H1 (cell line): ENCODE measurements around the gene GRM7. TPM values are rescaled to one million over a fixed set of nuclear protein-coding genes. Genes with fewer than 3 reads are reported as not detected.

Experiments used
- polyA plus RNA-seq, 7 experiments: library from polyadenylated mRNA; depleted of rRNA in 3 of 7; stranded (reverse) in 5 of 7; unstranded in 2 of 7; fragments of >200 nt in 5 of 7; fragments of 200-250 nt in 2 of 7; gene quantifications; 1 replicate in 5 of 7; 2 replicates in 1 of 7; 4 replicates in 1 of 7; pipeline versions ENCODE4 v1.2.1 to v1.2.3, GENCODE V29; 2011 to 2013; ENCODE audit warnings: missing spikeins in 2 of 7, mixed read lengths in 2 of 7
- total RNA-seq: library from RNA; stranded (reverse); fragmentation: NEBNext Ultra II Directional; extraction: Animal tissue kit (Norgen Biotek cat#: 25700); gene quantifications from 2 replicates; pipeline ENCODE4 v1.2.1, GENCODE V29; 2021
- TF ChIP-seq, protein P1 (sequence below): fragments of 300-600 bp; sonication (generic); IDR thresholded peaks from 2 replicates; pipeline ENCODE4 v1.7.1; 2012; ENCODE audit warnings: low read length, moderate library complexity, mild to moderate bottlenecking, inconsistent platforms; ENCODE audit not compliant: insufficient replicate concordance

Gene GRM7
- total and polyA plus RNA-seq, 2 of the 8 experiments (the other 6 are each of a cell fraction or from before 2014, with no cell fraction given): 0.17 to 0.24 TPM

DNA sequence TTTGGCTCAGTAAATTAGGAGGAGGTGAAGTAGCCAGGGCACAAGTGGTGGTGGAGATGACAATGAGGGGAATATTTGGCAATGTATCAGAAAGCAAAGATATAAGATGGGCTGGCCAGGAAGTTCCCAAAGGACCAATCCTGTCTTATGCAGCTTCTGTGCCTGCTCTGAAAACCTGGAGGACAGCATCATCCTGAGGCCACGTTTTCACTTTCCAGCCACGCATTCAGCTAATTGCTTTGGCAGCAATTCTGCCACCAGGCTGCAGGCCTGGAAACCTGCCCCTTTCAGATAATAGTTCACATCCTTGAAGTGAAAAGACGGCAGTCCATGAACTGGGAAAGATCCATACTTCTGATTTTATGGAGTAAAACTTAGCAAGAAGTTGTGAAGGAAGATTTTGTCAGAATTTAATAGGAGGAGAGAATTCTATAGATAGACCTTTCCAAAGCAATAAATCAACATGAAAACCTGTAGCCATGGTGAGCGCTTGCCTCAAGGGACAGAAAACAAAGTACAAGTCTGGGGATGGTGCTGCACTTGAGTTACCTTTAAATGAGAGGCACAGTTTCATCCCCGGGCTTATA lies 682.5 kb downstream of the GRM7 start (continued):
- TF ChIP-seq, protein P1, sequence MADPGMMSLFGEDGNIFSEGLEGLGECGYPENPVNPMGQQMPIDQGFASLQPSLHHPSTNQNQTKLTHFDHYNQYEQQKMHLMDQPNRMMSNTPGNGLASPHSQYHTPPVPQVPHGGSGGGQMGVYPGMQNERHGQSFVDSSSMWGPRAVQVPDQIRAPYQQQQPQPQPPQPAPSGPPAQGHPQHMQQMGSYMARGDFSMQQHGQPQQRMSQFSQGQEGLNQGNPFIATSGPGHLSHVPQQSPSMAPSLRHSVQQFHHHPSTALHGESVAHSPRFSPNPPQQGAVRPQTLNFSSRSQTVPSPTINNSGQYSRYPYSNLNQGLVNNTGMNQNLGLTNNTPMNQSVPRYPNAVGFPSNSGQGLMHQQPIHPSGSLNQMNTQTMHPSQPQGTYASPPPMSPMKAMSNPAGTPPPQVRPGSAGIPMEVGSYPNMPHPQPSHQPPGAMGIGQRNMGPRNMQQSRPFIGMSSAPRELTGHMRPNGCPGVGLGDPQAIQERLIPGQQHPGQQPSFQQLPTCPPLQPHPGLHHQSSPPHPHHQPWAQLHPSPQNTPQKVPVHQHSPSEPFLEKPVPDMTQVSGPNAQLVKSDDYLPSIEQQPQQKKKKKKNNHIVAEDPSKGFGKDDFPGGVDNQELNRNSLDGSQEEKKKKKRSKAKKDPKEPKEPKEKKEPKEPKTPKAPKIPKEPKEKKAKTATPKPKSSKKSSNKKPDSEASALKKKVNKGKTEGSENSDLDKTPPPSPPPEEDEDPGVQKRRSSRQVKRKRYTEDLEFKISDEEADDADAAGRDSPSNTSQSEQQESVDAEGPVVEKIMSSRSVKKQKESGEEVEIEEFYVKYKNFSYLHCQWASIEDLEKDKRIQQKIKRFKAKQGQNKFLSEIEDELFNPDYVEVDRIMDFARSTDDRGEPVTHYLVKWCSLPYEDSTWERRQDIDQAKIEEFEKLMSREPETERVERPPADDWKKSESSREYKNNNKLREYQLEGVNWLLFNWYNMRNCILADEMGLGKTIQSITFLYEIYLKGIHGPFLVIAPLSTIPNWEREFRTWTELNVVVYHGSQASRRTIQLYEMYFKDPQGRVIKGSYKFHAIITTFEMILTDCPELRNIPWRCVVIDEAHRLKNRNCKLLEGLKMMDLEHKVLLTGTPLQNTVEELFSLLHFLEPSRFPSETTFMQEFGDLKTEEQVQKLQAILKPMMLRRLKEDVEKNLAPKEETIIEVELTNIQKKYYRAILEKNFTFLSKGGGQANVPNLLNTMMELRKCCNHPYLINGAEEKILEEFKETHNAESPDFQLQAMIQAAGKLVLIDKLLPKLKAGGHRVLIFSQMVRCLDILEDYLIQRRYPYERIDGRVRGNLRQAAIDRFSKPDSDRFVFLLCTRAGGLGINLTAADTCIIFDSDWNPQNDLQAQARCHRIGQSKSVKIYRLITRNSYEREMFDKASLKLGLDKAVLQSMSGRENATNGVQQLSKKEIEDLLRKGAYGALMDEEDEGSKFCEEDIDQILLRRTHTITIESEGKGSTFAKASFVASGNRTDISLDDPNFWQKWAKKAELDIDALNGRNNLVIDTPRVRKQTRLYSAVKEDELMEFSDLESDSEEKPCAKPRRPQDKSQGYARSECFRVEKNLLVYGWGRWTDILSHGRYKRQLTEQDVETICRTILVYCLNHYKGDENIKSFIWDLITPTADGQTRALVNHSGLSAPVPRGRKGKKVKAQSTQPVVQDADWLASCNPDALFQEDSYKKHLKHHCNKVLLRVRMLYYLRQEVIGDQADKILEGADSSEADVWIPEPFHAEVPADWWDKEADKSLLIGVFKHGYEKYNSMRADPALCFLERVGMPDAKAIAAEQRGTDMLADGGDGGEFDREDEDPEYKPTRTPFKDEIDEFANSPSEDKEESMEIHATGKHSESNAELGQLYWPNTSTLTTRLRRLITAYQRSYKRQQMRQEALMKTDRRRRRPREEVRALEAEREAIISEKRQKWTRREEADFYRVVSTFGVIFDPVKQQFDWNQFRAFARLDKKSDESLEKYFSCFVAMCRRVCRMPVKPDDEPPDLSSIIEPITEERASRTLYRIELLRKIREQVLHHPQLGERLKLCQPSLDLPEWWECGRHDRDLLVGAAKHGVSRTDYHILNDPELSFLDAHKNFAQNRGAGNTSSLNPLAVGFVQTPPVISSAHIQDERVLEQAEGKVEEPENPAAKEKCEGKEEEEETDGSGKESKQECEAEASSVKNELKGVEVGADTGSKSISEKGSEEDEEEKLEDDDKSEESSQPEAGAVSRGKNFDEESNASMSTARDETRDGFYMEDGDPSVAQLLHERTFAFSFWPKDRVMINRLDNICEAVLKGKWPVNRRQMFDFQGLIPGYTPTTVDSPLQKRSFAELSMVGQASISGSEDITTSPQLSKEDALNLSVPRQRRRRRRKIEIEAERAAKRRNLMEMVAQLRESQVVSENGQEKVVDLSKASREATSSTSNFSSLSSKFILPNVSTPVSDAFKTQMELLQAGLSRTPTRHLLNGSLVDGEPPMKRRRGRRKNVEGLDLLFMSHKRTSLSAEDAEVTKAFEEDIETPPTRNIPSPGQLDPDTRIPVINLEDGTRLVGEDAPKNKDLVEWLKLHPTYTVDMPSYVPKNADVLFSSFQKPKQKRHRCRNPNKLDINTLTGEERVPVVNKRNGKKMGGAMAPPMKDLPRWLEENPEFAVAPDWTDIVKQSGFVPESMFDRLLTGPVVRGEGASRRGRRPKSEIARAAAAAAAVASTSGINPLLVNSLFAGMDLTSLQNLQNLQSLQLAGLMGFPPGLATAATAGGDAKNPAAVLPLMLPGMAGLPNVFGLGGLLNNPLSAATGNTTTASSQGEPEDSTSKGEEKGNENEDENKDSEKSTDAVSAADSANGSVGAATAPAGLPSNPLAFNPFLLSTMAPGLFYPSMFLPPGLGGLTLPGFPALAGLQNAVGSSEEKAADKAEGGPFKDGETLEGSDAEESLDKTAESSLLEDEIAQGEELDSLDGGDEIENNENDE: no peak
- TF ChIP-seq, all 59 proteins: peak for 1
